ENCODE measurements around the gene INHBA.

INHBA gene

DNA sequence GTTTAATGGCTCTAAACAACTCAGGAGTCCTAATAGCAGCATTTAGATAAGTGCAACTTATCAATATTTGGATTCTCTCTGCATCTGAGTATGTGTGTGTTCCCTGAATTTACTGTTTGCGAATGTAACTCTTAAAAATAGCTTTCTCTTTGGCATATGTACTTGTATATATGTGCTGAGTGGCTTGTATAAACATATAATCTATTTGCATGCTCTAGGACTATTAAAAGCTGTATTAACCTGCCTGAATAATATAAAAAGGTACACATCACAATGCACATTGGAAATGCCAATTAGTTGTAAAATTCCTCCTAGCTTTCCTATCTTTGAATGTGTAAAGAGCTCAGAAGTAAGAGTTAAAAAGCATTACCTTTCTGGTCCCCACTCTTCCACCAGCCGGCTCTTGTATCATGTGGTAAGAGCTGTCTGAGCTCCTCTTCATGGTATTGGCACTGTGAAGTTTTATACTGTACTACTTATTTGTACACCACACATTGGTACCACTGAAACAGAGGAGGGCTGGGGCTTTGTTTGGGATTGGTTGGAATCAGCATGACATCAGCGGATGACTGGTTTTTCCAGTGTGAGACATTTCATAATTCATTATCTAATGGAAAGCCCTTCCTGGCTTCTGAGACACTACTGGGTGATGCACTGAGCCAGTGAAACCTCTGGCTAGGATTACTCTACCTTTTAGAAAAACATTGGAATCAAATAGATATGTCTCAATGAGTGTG is at the start of gene INHBA:
Gene INHBA (minus strand): TSS at position 456 of the 737 bp plus-strand sequence. CDS start 2,716 bp downstream, outside the sequence.
- DNase-seq (ENCODE audit: low read depth), result no peak

DNA sequence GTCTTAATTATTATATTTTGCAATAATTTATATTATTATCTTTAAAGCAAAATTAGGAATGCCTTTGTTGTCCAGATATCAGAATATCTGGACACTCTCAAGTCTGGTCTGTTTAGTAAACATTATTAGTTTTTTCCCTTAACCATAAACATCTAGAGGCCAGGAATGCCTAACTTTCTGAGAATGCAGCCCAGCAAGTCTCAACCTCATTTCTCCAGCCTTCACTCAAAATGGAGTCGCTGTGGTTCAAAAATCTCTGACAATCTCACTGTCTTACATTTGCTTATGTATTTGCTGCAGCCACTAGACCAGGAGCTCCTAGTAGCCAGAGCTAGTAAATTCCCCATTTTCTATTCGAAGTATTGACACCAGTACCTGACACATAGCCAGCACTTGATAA is 49.7 kb upstream of the INHBA start:
- no peak for DNase-seq (ENCODE audit: low read depth)

DNA sequence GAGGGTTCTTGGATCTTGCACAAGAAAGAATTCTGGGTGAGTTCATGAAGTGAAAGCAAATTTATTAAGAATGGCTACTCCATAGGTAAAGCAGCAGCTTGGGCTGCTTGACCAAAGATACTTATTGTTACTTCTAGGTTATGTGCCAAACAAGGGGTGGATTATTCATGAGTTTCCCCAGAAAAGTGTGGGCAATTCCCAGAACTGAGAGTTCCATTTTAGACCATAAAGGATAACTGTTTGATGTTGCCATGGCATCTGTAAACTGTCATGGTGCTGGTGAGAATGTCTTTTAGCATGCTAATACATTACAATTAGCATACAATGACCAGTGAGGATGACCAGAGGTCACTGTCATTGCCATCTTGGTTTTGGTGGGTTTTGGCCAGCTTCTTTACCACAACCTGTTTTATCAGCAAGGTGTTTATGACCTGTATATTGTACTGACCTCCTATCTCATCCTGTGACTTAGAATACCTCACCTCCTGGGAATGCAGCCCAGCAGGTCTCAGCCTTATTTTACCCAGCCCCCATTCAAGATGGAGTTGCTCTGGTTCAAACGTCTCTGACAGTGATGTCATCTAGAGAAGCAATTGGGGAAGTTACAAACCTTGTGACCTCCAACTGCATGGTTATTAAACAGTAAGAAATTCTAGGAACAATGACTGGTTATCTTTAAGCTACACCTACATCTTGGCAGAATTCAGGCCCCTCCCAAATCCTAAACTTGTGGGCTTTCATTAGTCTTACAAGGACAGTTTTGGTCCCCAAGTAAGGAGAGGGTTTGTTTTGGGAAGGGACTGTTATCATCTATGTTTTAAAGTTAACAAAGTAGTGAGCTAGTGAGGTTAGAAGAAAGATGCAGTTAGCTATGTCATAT is 48.0 kb upstream of the INHBA start:
- no peak for DNase-seq (ENCODE audit: low read depth)

DNA sequence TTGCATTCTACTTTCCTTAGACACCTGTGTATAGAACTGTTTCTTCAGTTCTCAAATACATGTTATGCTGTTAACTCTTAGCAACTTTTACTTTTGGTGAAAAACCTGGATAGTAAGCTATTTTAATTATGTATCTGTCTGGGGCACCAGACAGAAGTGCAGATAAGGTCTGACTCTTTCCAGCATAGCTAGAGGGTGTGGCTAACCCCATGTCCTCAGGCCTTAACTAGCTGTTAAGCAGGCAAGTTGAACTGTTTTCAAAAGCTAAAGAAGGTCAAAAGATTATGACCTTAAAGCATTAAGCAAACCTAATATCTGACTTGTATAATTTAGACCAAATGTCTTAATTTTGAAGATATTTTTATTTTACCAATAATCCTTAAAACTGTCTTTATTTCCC is 45.1 kb upstream of the INHBA start:
- DNase-seq (ENCODE audit: low read depth), result no peak

DNA sequence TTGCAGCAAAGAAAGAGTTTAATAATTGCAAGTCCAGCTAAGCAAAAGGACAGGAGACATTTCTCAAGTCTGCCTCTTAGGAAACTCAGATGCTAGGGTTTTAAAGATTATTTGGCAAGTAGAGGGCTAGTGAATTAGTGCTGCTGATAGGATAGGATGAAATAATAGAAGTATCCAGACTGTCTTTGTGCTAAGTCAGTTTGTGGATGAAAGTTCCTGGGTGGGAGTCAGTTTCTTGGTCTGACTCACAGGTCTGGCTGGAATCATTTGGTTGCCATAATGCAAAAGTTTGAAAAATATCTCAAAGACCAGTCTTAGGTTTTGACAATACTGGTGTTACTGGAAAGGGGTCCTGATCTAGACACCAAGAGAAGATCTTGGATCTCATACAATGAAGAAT is 42.6 kb upstream of the INHBA start:
- no peak for DNase-seq (ENCODE audit: low read depth)

DNA sequence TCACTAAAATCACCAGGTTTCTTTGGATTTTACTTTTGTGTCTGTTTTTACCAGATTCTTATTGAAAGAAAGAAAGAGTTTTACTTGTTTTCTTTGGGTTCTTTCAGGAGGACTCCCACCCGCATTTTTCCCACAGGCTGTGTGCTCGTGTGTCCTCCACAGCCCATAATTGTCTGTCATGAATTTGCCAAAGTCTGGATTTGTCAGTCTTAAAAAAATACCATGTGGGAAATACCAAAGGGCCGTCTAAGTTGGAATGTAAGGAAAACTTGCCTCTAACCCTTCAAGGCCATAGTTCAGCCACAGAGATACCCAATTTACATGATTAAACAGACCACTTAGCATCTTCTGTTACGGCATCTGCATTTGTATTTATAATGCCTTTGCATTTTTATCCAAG is 41.3 kb upstream of the INHBA start:
- DNase-seq (ENCODE audit: low read depth), result no peak

DNA sequence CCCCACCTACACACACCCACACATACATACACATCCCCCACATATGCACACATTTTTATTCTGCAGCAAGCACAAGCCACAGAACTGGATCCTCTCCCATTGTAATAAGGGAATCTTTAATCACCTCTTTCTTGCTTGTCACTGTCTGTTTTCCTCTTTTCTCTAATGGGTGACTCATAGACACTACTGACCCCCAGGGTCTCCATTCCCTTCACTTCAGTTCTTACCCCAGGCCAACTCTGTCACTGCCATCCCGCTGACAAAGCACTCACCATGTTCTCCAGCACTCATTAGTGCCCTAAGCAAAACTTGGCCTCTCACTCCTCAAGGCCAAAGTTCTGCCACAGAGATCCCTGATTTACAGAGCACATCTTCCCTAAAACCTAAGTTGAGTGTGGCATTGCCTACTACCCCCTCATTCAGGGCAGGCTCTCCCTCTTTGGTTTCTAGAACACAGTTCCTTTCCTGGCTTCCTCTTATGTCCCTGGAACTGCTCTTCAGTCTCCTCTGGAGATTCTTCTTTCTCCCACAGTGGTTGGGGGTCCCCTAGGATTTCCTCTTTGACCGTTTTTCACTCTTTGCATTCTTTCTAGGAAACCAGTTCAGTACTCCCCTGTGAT is 39.6 kb upstream of the INHBA start:
- DNase-seq (ENCODE audit: low read depth), result no peak

DNA sequence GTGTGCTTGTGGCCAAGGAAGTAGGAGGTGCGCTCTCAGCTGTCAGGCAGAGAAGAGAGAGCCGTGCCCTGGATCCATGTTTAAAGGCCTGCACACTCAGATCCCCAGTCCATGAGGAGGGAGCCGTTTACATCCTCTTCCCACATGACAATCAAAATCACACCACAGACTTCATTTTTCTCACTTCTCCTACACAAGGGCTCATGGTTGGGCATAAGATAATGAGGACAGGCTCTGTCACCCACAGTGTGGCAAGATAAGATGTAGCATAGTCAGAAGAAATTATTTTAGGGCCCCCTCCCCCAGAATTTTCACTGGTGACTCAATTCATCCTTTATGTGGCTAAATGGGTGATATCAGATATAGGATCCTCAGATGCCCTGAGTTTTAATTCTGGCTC is 35.9 kb upstream of the INHBA start:
- no peak for DNase-seq (ENCODE audit: low read depth)

DNA sequence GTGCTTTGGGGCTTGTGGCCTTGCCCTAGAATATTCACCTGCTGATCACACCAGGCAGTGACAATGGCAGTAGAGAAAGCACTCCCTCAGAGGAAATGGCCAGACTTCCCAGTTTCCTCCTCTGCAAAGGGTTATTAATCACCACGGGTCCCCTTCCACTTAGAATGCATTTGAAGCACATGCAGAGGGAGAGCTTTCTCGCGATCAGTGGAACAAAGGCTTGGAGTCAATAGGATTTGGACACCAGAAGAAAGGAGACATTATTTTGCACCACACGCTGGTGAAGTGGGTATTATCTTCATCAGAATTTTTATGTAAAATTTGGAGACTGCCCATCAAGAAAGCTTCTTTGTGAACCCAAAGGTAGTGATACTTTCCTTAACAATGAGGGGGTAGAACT is 35.4 kb upstream of the INHBA start:
- DNase-seq (ENCODE audit: low read depth), result no peak

DNA sequence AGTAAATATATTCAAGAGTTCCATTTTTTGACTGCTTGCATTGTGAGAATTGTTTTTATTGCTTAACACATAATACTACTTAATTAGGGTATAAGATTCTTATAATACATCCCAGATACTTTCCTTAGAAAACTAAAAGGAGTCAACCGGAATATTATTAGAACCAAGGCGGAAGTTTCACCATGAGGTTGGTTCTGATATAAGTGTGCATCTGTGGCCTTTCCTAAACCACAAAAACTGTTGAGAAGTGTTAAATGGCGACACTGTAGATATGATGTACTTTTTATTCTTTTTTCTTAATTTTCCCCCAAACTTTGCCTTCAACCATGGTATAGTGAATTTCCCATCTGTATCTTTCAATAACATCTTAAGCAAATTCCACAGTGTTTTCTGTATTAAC is 32.3 kb upstream of the INHBA start:
- no peak for DNase-seq (ENCODE audit: low read depth)

DNA sequence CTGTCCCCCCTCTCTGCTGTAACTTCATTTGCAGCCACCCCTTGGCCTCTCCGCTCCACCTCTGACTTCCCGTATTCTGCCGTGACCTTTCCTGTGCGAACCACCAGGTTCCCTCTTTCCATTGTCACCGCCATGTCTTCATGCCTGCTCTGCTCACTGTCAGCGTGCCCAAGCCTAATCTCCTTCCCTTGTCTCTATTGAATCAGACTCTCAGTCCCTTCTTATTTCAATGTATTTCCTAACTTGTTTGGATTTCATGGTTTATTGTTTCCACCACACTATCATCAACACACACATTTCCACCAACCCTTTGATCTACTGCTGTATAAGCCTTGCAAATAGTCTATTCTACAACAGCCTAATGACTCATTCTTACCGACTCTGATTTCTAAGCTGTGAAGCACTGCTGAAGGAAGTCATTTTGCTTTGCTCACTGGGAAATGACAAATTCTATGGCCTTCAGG is 30.0 kb upstream of the INHBA start:
- DNase-seq (ENCODE audit: low read depth), result no peak

DNA sequence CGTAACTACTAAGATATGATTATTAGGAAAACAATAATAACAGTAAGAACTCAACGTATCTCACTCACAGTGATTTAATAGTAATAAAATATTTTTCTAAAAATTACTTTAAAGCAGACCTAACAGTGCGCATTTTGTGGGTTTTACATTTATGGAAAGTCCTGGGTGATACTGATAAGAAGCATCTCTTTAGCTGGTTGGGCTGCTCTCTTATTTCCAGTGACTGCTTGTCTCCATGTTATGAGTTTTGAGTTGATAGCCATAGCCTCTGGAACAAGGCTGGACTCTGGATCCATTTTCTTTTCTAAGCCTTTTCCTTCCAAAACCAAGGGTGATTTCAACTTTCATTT is 29.5 kb upstream of the INHBA start:
- no peak for DNase-seq (ENCODE audit: low read depth)

DNA sequence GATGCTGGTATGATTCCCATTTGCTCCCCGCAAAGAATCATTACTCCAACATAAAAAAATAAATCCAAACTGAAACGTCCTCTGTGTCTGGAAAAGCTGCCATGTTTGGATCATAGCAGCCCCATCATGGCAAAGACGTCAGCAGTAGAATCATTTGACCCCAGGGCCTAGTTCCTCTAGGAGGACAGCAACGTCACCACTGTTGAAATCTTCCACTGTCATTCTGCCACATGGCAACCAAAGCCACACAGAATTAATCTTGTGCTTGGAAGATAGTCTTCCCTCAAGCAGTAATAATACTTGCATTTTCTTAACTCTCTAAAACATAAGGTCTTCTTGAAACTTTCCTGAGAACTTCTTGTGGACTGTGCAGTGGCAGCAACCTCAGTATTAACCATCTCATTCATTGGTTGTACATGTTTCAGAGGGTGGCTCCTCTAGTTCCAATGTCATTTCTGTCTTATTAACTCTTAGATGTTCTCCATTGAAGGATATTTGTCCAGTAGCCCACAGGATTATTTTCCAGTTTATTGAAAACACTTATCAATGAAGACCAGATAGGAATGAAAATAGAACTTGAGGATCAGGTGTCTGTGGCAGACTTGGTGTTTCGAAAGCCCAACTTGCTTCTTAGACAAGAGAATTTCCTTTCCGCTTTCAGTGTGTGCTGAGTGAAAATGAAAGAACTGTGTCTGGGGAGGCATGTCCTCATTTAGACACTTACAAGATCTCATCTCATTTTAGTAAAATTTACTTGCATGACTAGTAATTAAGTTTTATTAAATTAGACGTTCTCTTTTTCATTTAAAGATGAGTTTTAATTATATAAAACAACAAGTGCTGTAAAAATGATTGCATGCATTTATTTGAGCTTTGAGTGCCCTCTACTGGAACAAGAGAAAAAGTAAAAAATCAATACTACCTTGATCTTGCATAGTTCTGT is 28.9 kb upstream of the INHBA start:
- DNase-seq (ENCODE audit: low read depth), result peak; percentile 3

DNA sequence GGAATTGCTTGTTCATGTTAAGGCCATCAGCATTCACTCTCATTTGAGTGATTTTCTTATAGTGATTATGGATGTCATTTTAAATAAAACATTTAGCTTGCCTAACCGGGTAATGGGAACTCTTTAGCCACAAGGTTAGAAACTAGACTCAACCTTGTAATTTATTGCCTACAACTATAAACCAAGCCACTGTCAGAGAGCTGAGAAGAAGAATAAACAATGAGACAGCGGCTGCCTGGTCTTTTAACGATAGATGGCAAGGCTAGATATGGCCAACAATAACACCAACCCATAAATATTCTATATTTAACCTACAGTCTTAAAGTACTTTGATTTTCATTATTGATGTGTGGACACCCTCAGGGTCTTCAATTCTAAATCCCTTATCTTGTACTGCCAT is 27.8 kb upstream of the INHBA start:
- DNase-seq (ENCODE audit: low read depth), result no peak

DNA sequence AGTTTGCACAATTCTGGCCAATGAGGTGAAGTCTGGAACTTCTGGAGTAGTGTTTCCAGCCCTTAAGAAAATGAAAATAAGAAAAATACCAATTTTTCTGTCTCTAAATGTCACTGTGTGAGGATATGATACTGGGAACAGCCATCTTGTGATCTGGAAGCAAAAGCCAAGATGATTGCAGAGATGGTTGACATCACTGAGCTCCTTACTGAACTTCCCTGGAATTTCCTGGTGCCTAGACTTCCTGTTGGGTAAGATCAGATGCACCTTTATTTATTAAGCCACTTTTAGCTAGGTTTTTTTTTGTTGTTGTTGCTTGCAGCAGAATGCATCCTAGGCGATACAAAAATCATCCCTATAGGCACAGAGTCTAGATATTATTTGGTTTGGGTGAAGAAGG is 27.3 kb upstream of the INHBA start:
- no peak for DNase-seq (ENCODE audit: low read depth)

DNA sequence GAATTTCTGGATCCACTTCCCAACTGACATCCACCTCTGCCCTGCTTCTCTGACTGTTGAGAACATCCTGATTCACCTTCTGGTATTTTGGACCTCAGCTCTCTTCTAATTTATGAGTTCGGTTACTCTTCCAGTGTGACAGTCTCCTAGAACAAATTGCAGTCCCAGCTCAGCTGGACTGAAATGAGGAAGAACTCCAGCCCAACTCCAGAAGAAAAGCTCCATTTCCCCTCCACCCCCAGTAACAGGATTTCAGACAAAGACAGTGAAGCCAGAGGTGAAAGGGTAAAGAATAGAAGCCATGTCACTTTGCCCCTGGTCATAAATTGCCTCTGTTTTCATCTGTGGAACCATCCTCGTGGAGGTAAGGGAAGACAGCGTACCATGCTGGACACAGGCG is 26.2 kb upstream of the INHBA start:
- no peak for DNase-seq (ENCODE audit: low read depth)

DNA sequence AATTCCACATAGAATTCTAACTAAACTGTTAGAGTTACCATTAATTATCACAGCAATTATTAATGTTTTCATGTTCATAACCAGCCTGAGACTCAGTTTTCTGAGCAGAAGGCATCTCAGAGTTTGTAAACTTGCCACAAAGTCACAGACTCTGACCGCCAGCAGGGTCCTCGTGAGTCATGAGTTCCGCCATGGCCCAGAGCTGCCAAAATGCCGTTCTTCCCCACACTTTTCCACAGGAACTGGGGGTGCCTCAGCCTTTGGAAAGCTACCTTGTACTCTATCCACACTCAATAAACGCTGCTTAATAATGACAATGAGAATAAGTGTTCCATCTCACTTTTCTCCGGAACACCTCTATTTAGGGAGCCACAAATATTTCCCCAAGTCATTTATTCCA is 22.1 kb upstream of the INHBA start:
- DNase-seq (ENCODE audit: low read depth), result no peak

DNA sequence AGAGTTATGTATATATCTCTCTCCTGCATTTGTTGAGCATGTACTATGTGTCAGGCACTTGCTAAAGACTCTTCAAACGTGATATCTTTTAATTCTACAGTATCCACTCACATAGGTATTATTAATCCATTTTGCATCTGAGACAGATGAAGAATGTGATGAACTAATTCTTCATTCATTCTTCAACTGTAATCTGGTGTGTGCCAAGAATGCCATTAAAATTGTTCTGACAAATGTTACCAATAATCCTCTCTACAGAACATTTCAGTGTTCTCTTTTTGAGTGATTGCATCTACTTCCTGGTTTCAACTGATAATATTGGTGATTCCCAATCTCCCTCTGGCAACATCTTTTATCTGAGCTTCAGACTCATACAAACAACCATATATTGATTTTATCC is 18.0 kb upstream of the INHBA start:
- DNase-seq (ENCODE audit: low read depth), result no peak

DNA sequence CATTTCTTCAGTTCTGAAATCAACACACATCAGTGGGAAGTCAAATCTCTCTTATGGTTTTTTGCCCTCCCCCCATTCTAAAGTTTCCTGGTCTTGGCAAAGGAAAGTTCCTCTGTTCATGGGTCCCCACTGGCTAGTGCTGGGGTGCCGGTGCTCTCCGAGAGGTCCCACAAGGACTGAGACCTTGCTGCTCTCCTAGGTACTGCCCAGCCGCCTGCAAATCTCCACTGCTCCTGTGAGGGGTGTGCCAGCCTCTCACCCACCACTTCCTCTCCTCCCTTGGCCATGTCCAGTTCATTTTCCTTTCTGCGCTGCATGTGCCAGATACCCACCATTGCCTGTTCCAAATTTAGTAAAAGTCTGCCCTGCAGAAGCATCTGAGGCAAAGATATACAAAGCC is 17.2 kb upstream of the INHBA start:
- no peak for DNase-seq (ENCODE audit: low read depth)

DNA sequence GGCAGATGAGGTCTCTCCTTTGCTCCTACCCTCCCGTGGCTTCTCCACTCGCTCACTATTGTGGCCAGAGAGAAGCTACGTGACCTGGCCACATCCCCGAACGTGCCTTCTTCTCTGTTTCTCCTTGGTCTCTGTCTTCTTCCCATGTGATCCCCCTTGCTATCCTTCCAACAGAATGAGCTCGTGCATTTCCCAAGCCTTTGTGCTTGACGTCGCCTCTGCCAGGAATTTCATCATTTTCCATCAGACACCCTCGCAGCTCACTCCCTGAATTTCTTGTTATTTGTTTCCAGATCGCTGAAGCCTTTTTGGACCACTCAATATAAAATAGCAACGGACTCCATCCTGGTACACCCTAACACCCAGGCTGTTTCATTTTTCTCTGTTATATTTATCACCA is 13.8 kb upstream of the INHBA start:
- DNase-seq (ENCODE audit: low read depth), result no peak

DNA sequence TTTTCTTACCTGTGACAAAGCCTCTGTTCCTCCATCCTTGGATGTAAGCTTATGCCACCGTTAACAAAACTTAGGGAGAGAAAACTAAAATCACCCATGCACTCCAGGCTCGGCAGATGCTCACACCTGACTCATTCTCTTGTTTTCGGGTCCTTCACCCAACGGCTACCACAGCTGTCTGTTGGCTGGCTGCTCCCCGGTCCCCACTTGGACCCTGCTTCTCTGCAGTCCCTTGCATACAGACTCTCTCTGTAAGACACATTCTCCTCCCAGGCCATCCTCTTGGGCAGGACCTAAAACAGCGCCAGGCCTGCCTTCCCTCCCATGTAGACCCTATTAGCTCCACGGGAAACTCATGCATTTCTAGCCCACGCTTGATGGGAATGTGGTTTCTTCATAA is 12.1 kb upstream of the INHBA start:
- DNase-seq (ENCODE audit: low read depth), result no peak

Measured in fibroblast of the conjunctiva (primary cell).